ENCODE results near the gene PLPP6. TPM values are rescaled to one million over a fixed set of nuclear protein-coding genes. Genes with fewer than 3 reads are reported as not detected.

Gene PLPP6
- total and polyA plus RNA-seq, 2 donors (not counting 3 experiments of a cell fraction or from before 2014, with no cell fraction given) = 6.3 to 6.4 TPM

DNA sequence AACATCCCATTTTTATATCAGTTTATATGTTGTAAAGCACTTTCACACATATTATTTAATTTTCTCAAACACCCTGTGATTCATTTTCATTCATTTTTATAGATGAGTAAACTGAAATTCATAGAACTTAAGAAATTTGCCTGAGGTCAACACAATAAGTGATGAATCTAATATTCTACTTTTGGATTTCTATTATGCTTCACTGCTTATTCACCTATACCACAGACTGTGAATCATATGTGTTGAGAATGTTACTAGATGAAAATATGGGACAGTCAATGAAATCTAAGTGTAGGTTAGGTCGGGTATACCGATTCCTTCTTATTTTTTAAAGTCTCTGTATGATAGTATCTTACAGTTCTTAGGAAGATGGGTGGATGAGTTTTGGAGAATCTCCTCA lies 42.0 kb downstream of the PLPP6 start:
- peaks cover 0 to 5% of the 10 kb centered on the region in 2 experiments for H3K36me3 ChIP-seq (ENCODE audit: control insufficient read depth in 2 of 2, extremely low read depth in 1 of 2, insufficient read depth in 2 of 2, low read length in 2 of 2)
- no peak overlapping the region for H2AFZ ChIP-seq (ENCODE audit: low read depth, low read length)
- intact Hi-C loops (cut with micrococcal nuclease) (no loop called here), dilution Hi-C loops (cut with MboI; ENCODE audit: extremely low pct_ligation_motif_present, low sequenced_read_pairs) (no loop called here)
- FAIRE-seq (no peak), DNase-seq (ENCODE audit: low read depth, low spot score) (no peak)
- H3K9me1 ChIP-seq (replicated peaks; ENCODE audit: control insufficient read depth, extremely low read depth, insufficient read depth, low read length) = no peaks in the 10 kb centered on the region
- POLR2A ChIA-PET = no interaction called here
- CTCF ChIA-PET = interaction anchor here (1.0 kb wide), 1 partner anchor 16 kb away, joined by 3 read pairs; no protein-coding TSS in a partner anchor
- no peak overlapping the region for H3K9ac ChIP-seq (replicated peaks; ENCODE audit: extremely low read depth, insufficient read depth, low read length)
- BruUV-seq (replicated peaks) = no TSS peak
- H3K4me1 ChIP-seq (ENCODE audit: control insufficient read depth, extremely low read depth, insufficient read depth, low read length) = no peaks in the 10 kb centered on the region
- no peaks in the 10 kb centered on the region for H4K20me1 ChIP-seq (replicated peaks; ENCODE audit: control insufficient read depth, extremely low read depth, insufficient read depth, low read length)
- no peaks in the 10 kb centered on the region for H3K27me3 ChIP-seq (ENCODE audit: control insufficient read depth in 2 of 2, insufficient read depth in 2 of 2, low read length in 2 of 2)
- H3K9me3 ChIP-seq (replicated peaks; ENCODE audit: control insufficient read depth, insufficient read depth, low read length) = no peaks in the 10 kb centered on the region
- no peaks in the 10 kb centered on the region for H3K79me2 ChIP-seq (ENCODE audit: control insufficient read depth, insufficient read depth, low read length)
- TF ChIP-seq, protein P1, sequence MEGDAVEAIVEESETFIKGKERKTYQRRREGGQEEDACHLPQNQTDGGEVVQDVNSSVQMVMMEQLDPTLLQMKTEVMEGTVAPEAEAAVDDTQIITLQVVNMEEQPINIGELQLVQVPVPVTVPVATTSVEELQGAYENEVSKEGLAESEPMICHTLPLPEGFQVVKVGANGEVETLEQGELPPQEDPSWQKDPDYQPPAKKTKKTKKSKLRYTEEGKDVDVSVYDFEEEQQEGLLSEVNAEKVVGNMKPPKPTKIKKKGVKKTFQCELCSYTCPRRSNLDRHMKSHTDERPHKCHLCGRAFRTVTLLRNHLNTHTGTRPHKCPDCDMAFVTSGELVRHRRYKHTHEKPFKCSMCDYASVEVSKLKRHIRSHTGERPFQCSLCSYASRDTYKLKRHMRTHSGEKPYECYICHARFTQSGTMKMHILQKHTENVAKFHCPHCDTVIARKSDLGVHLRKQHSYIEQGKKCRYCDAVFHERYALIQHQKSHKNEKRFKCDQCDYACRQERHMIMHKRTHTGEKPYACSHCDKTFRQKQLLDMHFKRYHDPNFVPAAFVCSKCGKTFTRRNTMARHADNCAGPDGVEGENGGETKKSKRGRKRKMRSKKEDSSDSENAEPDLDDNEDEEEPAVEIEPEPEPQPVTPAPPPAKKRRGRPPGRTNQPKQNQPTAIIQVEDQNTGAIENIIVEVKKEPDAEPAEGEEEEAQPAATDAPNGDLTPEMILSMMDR (IDR thresholded peaks at IDR 0.05; ENCODE audit: extremely low read depth in 1 of 2, insufficient read depth in 1 of 2, low read depth in 1 of 2, low read length in 2 of 2) = no peak
- no peak for TF ChIP-seq MAX (IDR thresholded peaks at IDR 0.05; ENCODE audit: insufficient read depth, insufficient read length)
- TF ChIP-seq MYC (IDR thresholded peaks at IDR 0.05; ENCODE audit: low read depth, low read length) = no peak
- TF ChIP-seq EZH2 (IDR thresholded peaks at IDR 0.05; ENCODE audit: borderline replicate concordance, low read depth, low read length, severe bottlenecking) = no peak
- TF ChIP-seq FOS (IDR thresholded peaks at IDR 0.05; ENCODE audit: borderline replicate concordance, insufficient read depth, low read length) = no peak
- TF ChIP-seq GATA2 (IDR thresholded peaks at IDR 0.05; ENCODE audit: insufficient read depth, insufficient read length, low read depth, low read length) = no peak
- no peak for TF ChIP-seq POLR2AphosphoS5 (IDR thresholded peaks at IDR 0.05; ENCODE audit: insufficient read depth, low read depth, low read length)
- no peak for TF ChIP-seq POLR2A (IDR thresholded peaks at IDR 0.05; ENCODE audit: low read depth, low read length)
- TF ChIP-seq JUN (IDR thresholded peaks at IDR 0.05; ENCODE audit: borderline replicate concordance, insufficient read depth, insufficient read length, low read depth) = no peak
- no peak overlapping the region for H3K4me2 ChIP-seq (ENCODE audit: insufficient read depth, low read length)
- no peak overlapping the region for H3K4me3 ChIP-seq (replicated peaks in 1 of 3; ENCODE audit: insufficient read depth in 1 of 3, low read depth in 1 of 3, low read length in 3 of 3)
- H3K27ac ChIP-seq (ENCODE audit: insufficient read depth, low read depth, low read length) = no peak overlapping the region
